Measurements from ENCODE around the gene CEP120.
A peak's percentile ranks its signal among the peaks of the same experiment; 100 is the strongest.

CEP120 gene

DNA sequence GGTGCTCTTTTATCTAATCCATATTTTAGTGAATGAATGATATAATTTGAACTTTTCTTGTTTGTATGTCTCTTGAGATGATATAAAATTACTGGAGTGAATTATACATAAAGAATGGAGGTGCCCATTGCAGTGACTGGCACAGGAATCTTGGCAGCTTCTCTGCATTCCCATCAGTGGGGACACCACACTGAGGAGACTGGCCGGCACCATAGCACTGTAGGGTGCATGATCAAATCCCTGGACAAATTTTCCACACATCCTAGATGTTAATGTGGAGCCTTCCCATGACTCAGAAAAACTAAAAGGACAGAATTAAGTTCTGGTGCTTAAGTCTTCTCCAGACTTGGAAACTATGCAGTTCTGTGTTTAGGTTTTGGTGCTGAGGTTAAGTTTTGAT is 124.1 kb downstream of the CEP120 start:
- DNase-seq (ENCODE audit: low read depth) = no peak

DNA sequence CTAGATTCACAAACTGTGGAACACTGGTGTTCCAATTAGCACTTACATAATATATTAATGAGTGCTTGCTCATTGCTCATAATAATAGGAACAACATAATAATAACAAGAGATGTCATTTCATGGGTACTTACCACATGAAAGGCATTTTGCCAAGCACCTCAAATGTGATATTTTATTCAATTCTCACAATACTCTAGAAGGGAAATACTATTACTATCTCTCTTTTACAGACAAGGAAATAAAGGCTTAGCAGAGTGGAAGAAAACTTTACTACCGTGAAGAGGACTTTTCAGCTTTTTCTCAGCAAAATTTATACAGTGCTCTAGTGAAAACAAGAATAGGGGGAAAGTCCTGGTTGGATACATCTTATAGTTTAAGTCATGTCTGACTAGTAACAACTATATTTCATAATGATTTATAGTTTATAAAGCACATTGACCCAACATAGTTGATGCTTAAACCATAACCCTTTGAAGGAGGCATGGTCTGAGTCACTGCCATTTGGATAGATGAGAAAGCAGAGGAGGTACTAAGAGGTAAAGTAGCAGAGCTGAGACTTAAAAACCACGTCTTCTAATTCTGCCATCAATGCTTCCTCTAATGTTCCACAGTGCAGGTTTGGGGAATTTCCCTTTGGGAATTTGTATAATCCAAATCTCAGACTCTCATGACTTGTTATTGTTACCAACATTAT is 124.7 kb downstream of the CEP120 start:
- DNase-seq (ENCODE audit: low read depth) = no peak

GRCh38 chr5:123297866-123298265 is 125.3 kb downstream of the CEP120 start:
- DNase-seq (ENCODE audit: low read depth) = peak; percentile 45

DNA sequence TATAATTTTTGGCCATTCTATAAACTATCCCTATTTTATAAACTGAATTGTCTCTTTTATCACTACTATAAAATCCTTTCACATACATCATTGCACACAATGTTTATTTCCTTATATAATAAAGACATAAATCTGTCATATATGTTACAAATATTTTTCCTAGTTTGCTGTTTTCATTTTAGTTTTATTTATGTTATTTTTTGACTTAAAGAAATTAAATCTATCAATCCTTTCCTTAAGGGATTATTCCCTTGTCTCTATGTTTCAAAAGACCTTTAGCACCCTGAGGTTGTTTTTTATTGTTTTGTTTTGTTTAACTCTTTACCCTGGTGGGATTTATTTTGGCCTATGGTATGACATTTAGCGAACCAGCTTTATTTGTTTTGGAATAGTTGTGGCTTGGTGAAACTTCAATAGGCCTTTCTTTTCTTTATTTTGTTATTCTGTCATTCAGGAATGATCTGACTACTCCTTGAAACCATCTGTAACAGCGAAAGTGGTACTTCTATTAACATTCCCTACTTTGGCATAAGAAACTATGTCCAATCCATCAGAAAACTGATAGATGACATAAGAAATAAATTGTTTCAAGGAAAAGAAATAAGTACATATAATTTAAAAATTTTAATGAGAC is 125.9 kb downstream of the CEP120 start:
- no peak for DNase-seq (ENCODE audit: low read depth)
